Stomach smooth muscle (tissue), 2 donors: Measurements from ENCODE around the gene PLRG1.

Source experiments
- H3K27ac ChIP-seq: one replicate; pipeline ENCODE4 v1.7.0; 2013; ENCODE audit warnings: mild to moderate bottlenecking, low read length, inconsistent platforms
- H3K27me3 ChIP-seq, 2 donors: one replicate each; pipeline ENCODE4 v1.7.0; 2013; ENCODE audit warnings: low read length in 2 of 2; ENCODE audit not compliant: insufficient read depth in 2 of 2, control insufficient read depth in 1 of 2
- H3K36me3 ChIP-seq, 2 donors: one replicate each; pipeline ENCODE4 v1.7.0; 2013; ENCODE audit warnings: low read length in 2 of 2; ENCODE audit not compliant: control insufficient read depth in 2 of 2, insufficient read depth in 2 of 2
- H3K4me1 ChIP-seq: one replicate; pipeline ENCODE4 v1.7.0; 2013; ENCODE audit warnings: low read length; ENCODE audit not compliant: control insufficient read depth, insufficient read depth
- H3K4me3 ChIP-seq, 2 donors: one replicate each; pipeline ENCODE4 v1.7.0; 2013; ENCODE audit warnings: low read length in 2 of 2
- H3K9ac ChIP-seq, 2 donors: one replicate each; pipeline ENCODE4 v1.7.0; 2013; ENCODE audit warnings: low read length in 2 of 2, mild to moderate bottlenecking in 1 of 2
- H3K9me3 ChIP-seq, 2 donors: one replicate each; pipeline ENCODE4 v1.7.0; 2013; ENCODE audit warnings: low read length in 2 of 2; ENCODE audit not compliant: control insufficient read depth in 2 of 2
- donor health status: healthy.
- donor health status: Pancreatic carcinoma.

The PLRG1 gene

GRCh38 chr4:154559141-154559493 lies 8.9 kb upstream of the PLRG1 start:
- no peaks in the 10 kb centered on the region for H3K4me1 ChIP-seq
- H3K36me3 ChIP-seq: no peaks in the 10 kb centered on the region
- H3K4me3 ChIP-seq: no peak overlapping the region
- no peak overlapping the region for H3K9ac ChIP-seq
- H3K27ac ChIP-seq: no peak overlapping the region
- H3K9me3 ChIP-seq: no peaks in the 10 kb centered on the region
- no peaks in the 10 kb centered on the region for H3K27me3 ChIP-seq

- Histone ChIP-seq H3K27me3 (no peaks in the 10 kb centered on the region), H3K9ac (no peak overlapping the region), H3K4me3 (no peak overlapping the region), H3K4me1 (peaks cover 11% of the 10 kb centered on the region), H3K36me3 (peaks cover 0 to 6% of the 10 kb centered on the region in 2 donors), H3K9me3 (no peaks in the 10 kb centered on the region), H3K27ac (no peak overlapping the region)
Measured at GRCh38 chr4:154551872-154552686, 1.9 kb upstream of the PLRG1 start.

- Histone ChIP-seq H3K9ac (no peak overlapping the region), H3K4me1 (peaks cover 11% of the 10 kb centered on the region), H3K9me3 (no peaks in the 10 kb centered on the region), H3K4me3 (no peak overlapping the region), H3K27ac (no peak overlapping the region), H3K36me3 (peaks cover 32 to 40% of the 10 kb centered on the region in 2 donors), H3K27me3 (no peaks in the 10 kb centered on the region)
Measured at GRCh38 chr4:154545689-154546088, 4.5 kb downstream of the PLRG1 start.

DNA sequence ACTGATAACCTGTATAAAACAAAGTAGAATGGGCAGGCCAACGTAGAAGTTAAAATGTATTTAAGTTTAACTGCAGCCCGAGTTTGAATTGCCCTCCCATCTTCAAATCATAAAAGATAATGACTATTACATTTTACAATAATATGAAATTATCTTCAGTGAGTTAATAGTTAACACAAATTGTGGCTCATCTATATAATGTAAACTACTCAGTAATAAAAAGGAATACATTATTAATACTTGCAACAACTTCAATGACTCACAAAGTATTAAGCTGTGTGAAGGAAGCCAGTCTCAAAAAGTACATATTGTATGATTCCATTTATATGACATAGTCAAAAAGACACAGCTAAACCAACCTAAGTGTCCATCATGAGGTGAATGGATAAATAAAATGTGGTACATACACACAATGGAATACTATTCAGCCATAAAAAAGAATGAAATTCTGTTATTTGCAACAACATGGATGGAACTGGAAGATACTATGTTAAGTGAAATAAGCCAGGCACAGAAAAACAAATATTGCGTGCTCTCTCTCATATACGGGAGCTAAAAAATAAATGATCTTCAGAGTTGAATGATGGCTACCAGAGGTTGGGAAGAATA lies 7.8 kb downstream of the PLRG1 start:
- Histone ChIP-seq H3K9ac (no peak overlapping the region), H3K4me3 (no peak overlapping the region), H3K4me1 (no peaks in the 10 kb centered on the region), H3K36me3 (peaks cover 54 to 58% of the 10 kb centered on the region in 2 donors), H3K9me3 (no peaks in the 10 kb centered on the region), H3K27ac (no peak overlapping the region), H3K27me3 (no peaks in the 10 kb centered on the region)

DNA sequence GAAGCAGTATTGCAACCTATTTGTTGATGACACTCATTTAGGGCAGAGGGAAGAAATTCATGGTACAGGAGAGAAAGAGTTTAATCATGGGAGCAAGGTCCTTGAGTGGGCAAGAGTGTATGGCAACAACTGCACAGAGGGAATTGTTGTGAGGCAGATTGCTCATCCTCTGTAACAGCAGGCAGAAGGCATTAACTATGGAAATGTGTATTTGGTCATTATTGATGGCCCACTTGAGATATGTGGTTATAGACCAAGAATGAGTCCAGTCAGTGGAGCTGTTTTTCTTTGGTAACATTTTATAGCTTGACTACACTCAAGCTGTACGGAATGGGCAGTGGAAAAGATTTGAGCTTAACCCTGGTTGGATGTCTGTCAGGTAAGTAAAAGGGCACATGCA lies 15.9 kb downstream of the PLRG1 start:
- H3K27me3 ChIP-seq: no peaks in the 10 kb centered on the region
- peaks cover 15 to 21% of the 10 kb centered on the region in 2 donors for H3K36me3 ChIP-seq
- no peak overlapping the region for H3K27ac ChIP-seq
- H3K9ac ChIP-seq: no peak overlapping the region
- no peak overlapping the region for H3K4me3 ChIP-seq
- H3K4me1 ChIP-seq: no peaks in the 10 kb centered on the region
- H3K9me3 ChIP-seq: no peaks in the 10 kb centered on the region

GRCh38 chr4:154529728-154530519 lies 20.3 kb downstream of the PLRG1 start:
- no peak overlapping the region for H3K4me3 ChIP-seq
- no peaks in the 10 kb centered on the region for H3K4me1 ChIP-seq
- no peaks in the 10 kb centered on the region for H3K27me3 ChIP-seq
- no peak overlapping the region for H3K9ac ChIP-seq
- no peaks in the 10 kb centered on the region for H3K9me3 ChIP-seq
- no peaks in the 10 kb centered on the region for H3K36me3 ChIP-seq
- no peak overlapping the region for H3K27ac ChIP-seq

DNA sequence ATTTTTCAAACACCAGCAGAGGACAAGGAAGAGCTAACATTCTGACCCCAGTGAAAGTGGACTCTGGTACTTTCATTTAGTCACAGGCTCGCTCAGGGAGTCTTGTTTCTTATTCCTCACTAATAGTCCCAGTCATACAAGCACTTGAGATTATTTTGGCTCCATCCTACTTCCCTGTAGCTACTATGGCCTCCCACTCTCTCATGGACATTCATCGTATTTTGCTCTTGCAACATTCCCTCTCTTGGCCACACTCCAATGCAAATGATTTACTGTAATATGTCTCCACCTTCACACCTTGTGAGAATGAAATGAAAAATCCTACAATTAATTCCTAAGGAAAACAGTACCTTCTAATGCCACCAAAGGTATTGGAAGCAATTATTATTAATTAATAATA lies 21.3 kb downstream of the PLRG1 start:
- no peak overlapping the region for H3K27ac ChIP-seq
- H3K9me3 ChIP-seq: no peaks in the 10 kb centered on the region
- no peaks in the 10 kb centered on the region for H3K27me3 ChIP-seq
- H3K36me3 ChIP-seq: no peaks in the 10 kb centered on the region
- no peak overlapping the region for H3K4me3 ChIP-seq
- H3K9ac ChIP-seq: no peak overlapping the region
- no peaks in the 10 kb centered on the region for H3K4me1 ChIP-seq

DNA sequence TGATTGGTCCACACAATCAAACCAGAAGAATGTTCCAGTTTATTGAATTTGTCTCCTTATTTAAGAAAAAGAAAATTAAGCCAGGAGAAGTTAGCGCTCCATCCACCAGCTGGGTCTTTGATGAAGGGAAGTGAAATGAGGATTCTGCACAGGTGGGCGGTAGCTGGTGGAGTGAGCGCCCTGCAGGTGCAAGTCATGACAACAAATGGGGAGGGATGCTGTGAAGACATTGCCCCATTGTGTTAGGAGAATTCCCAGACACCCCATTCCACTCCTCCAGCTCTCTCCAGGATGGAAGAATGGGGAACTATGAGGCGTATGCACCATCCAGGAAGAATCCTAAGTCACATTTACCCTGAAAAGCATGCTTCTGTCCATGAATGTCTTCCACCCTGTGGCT lies 22.9 kb downstream of the PLRG1 start:
- Histone ChIP-seq H3K9me3 (no peaks in the 10 kb centered on the region), H3K27ac (no peak overlapping the region), H3K36me3 (no peaks in the 10 kb centered on the region), H3K27me3 (no peaks in the 10 kb centered on the region), H3K4me3 (no peak overlapping the region), H3K4me1 (no peaks in the 10 kb centered on the region), H3K9ac (no peak overlapping the region)

DNA sequence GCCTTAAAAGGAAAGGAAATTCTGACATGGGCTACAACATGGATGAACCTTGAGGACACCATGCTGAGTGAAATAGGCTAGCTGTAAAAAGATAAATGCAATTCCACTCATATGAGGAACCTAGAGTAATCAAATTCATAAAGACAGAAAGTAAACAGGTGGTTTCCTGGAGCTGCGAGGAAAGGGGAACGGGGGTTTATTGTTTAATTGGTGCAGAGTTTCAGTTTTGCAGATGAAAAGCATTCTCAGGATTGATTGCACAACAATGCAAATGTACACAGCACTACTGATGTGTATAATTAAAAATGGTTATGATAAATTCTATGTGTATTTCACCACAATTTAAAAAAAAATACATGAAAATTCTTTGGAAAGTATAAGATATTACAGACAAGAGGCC lies 24.0 kb downstream of the PLRG1 start:
- H3K9me3 ChIP-seq: no peaks in the 10 kb centered on the region
- no peaks in the 10 kb centered on the region for H3K4me1 ChIP-seq
- no peak overlapping the region for H3K9ac ChIP-seq
- H3K27me3 ChIP-seq: no peaks in the 10 kb centered on the region
- H3K27ac ChIP-seq: no peak overlapping the region
- H3K36me3 ChIP-seq: no peaks in the 10 kb centered on the region
- no peak overlapping the region for H3K4me3 ChIP-seq

- no peaks in the 10 kb centered on the region for H3K27me3 ChIP-seq
- no peak overlapping the region for H3K27ac ChIP-seq
- no peaks in the 10 kb centered on the region for H3K9me3 ChIP-seq
- no peak overlapping the region for H3K4me3 ChIP-seq
- no peaks in the 10 kb centered on the region for H3K36me3 ChIP-seq
- H3K9ac ChIP-seq: no peak overlapping the region
- no peaks in the 10 kb centered on the region for H3K4me1 ChIP-seq
Measured at GRCh38 chr4:154521607-154522006, 28.6 kb downstream of the PLRG1 start.
